Rectal smooth muscle tissue (tissue), 1 donor: ENCODE measurements around the gene UBC.
A peak's percentile ranks its signal among the peaks of the same experiment; 100 is the strongest.
"Not testable (repeated sequence)": the region's sequence is repeated elsewhere in the genome, so short reads cannot be mapped to it uniquely, and the experiment has no call there.

Experiments used
- H3K27ac ChIP-seq: one replicate; pipeline ENCODE4 v1.7.0; 2013; ENCODE audit warnings: low read depth, low read length, inconsistent platforms
- H3K27me3 ChIP-seq: one replicate; pipeline ENCODE4 v1.7.0; 2013; ENCODE audit warnings: low read length; ENCODE audit not compliant: control insufficient read depth, insufficient read depth
- H3K36me3 ChIP-seq: one replicate; pipeline ENCODE4 v1.7.0; 2013; ENCODE audit warnings: low read length; ENCODE audit not compliant: control insufficient read depth, insufficient read depth
- H3K4me1 ChIP-seq: one replicate; pipeline ENCODE4 v1.7.0; 2013; ENCODE audit warnings: low read length; ENCODE audit not compliant: control insufficient read depth, insufficient read depth
- H3K4me3 ChIP-seq: one replicate; pipeline ENCODE4 v1.7.0; 2013; ENCODE audit warnings: low read length
- H3K9ac ChIP-seq: one replicate; pipeline ENCODE4 v1.7.0; 2013; ENCODE audit warnings: low read length

The UBC gene

DNA sequence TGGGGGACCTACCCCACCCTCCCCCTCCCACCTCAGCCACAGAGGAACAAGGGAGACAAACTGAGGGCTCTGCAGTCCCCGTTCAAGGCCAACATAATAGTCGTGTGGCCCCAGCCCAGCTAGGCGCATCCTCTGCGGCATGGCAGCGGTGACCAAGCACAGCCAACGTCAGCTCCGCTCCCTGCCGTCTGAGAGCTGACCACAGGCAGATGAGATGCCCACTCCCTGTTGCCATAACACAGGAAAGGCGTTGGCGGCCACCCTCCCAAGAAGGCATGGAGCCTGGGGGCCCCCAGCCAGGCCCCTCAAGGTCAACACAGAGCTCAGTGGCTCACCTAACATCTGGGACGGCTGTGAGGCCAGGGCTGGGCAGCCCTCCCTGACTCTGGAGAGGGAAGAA is 32.6 kb upstream of the UBC start:
- H3K27me3 ChIP-seq = no peaks in the 10 kb centered on the region
- H3K36me3 ChIP-seq = peaks cover 3% of the 10 kb centered on the region
- H3K9ac ChIP-seq = no peak overlapping the region
- H3K4me1 ChIP-seq = no peaks in the 10 kb centered on the region
- no peak overlapping the region for H3K4me3 ChIP-seq
- H3K27ac ChIP-seq = no peak overlapping the region

DNA sequence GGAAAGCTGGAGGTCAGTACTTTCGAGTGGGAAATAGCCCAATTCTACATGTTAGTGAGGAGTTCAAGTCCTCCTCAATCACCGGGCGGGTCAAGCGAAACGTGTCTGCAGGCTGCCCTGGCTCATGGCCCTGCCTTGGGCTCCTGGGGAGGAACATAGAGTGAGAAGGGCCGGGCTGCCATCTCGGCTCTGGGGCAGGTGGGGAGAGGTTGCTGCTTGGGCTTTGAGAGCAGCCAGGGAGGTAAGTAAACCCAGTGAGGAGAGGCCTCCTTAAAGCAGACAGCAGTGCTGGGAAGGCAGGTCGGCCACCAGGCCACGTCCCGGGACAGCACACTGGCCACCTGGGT is 32.0 kb upstream of the UBC start:
- Histone ChIP-seq H3K4me3 (no peak overlapping the region), H3K4me1 (no peaks in the 10 kb centered on the region), H3K9ac (no peak overlapping the region), H3K27ac (no peak overlapping the region), H3K36me3 (peaks cover 3% of the 10 kb centered on the region), H3K27me3 (no peaks in the 10 kb centered on the region)

DNA sequence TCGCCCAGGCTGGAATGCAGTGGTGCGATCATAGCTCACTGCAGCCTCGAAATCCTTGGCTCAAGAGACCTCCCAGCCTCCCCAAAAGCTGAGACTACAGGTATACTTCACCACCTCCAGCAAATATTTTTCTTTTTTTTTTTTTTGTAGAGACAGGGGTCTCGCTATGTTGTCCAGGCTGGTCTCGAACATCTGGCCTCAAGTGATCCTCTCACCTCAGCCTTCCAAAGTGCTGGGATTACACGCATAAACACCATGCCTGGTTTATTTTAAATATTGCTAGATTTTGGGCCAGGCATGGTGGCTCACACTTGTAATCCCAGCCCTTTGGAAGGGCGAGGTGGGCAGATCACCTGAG is 26.7 kb upstream of the UBC start:
- peak overlapping the region; percentile 93 for H3K27ac ChIP-seq

GRCh38 chr12:124940393-124941169 is 26.1 kb upstream of the UBC start:
- Histone ChIP-seq H3K27me3 (no peaks in the 10 kb centered on the region), H3K27ac (peak overlapping the region; percentile 93), H3K4me3 (peak overlapping the region; percentile 82), H3K9ac (peak overlapping the region; percentile 16), H3K36me3 (no peaks in the 10 kb centered on the region), H3K4me1 (peaks cover 7% of the 10 kb centered on the region)

More for the DNA sequence above, 26.7 kb upstream of the UBC start:
- H3K27me3 ChIP-seq = no peaks in the 10 kb centered on the region
- H3K4me1 ChIP-seq = peaks cover 7% of the 10 kb centered on the region
- no peaks in the 10 kb centered on the region for H3K36me3 ChIP-seq
- peak overlapping the region; percentile 82 for H3K4me3 ChIP-seq
- no peak overlapping the region for H3K9ac ChIP-seq

DNA sequence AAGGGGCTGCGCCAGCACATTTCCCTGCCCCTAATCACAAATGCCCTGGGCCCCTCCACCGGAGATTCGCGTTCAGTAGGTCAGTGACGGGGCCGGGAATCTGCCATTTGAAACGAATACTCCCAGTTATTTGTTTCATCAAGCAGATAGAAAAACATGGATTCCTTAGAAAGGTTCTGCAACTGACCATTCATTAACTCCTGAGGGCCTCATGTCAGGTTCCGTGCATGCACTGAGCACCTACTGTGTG is 25.6 kb upstream of the UBC start:
- Histone ChIP-seq H3K9ac (peak overlapping the region; percentile 47), H3K27me3 (no peaks in the 10 kb centered on the region), H3K27ac (peak overlapping the region; percentile 93), H3K4me1 (peaks cover 7% of the 10 kb centered on the region), H3K36me3 (no peaks in the 10 kb centered on the region), H3K4me3 (peak overlapping the region; percentile 82)

DNA sequence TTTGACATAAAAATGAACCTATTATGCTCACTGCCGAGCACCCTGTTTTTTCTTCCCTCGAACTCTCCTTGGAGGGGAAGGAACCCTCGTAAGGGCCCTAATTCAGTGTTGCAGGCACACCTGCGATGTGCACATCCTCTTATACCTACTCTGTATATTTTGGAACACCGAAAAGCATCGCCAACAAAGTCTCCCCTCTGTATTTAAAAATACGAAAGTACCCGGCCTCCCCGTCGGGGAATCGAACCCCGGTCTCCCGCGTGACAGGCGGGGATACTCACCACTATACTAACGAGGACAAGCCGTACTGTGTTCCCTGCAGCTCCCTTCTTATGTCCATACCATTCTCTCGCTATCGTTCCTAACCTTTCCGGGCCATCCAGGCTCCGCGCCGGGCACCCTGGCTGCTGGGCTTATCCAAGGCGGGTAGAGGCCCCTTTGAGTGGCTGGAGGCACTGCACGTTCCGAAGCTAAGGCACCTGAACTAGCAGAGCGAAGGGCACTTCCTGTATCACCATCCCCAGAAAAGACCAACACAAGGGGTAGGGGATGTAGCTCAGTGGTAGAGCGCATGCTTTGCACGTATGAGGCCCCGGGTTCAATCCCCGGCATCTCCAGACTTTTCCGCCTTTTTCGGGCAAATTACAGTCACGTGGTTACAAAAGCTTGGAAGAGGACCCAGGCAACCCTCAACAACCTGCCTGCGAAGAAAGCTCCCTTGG is 25.1 kb upstream of the UBC start:
- peak overlapping the region; percentile 47 for H3K9ac ChIP-seq
- no peaks in the 10 kb centered on the region for H3K36me3 ChIP-seq
- peaks cover 7% of the 10 kb centered on the region for H3K4me1 ChIP-seq
- H3K27ac ChIP-seq = peak overlapping the region; percentile 93
- H3K4me3 ChIP-seq = peak overlapping the region; percentile 82
- no peaks in the 10 kb centered on the region for H3K27me3 ChIP-seq

- H3K27me3 ChIP-seq = no peaks in the 10 kb centered on the region
- peak overlapping the region; percentile 91 for H3K27ac ChIP-seq
- peaks cover 7% of the 10 kb centered on the region for H3K4me1 ChIP-seq
- no peaks in the 10 kb centered on the region for H3K36me3 ChIP-seq
- H3K4me3 ChIP-seq = peak overlapping the region; percentile 82
- peak overlapping the region; percentile 47 for H3K9ac ChIP-seq
These were observed 24.6 kb upstream of the UBC start for GRCh38 chr12:124939079-124939420.

- H3K27me3 ChIP-seq = no peaks in the 10 kb centered on the region
- H3K4me3 ChIP-seq = peak overlapping the region; percentile 82
- H3K27ac ChIP-seq = peak overlapping the region; percentile 91
- peaks cover 7% of the 10 kb centered on the region for H3K4me1 ChIP-seq
- no peaks in the 10 kb centered on the region for H3K36me3 ChIP-seq
- H3K9ac ChIP-seq = no peak overlapping the region
These were observed 24.1 kb upstream of the UBC start for GRCh38 chr12:124938587-124938986.

- Histone ChIP-seq H3K27ac (peak overlapping the region; percentile 56), H3K27me3 (no peaks in the 10 kb centered on the region), H3K36me3 (no peaks in the 10 kb centered on the region), H3K4me3 (no peak overlapping the region), H3K4me1 (peaks cover 7% of the 10 kb centered on the region), H3K9ac (no peak overlapping the region)
These were observed 23.7 kb upstream of the UBC start for GRCh38 chr12:124938108-124938507.

- not testable (repeated sequence) for H3K4me1 ChIP-seq, H3K36me3 ChIP-seq, H3K27ac ChIP-seq, H3K4me3 ChIP-seq, H3K9ac ChIP-seq, H3K27me3 ChIP-seq
These were observed 17.1 kb upstream of the UBC start for GRCh38 chr12:124931528-124931927.

GRCh38 chr12:124930586-124930985 is 16.1 kb upstream of the UBC start:
- Histone ChIP-seq H3K4me1 (peaks cover 4% of the 10 kb centered on the region), H3K9ac (no peak overlapping the region), H3K4me3 (no peak overlapping the region), H3K27ac (no peak overlapping the region), H3K27me3 (no peaks in the 10 kb centered on the region), H3K36me3 (no peaks in the 10 kb centered on the region)

GRCh38 chr12:124929649-124930419 is 15.4 kb upstream of the UBC start:
- H3K9ac ChIP-seq = no peak overlapping the region
- H3K4me3 ChIP-seq = no peak overlapping the region
- H3K36me3 ChIP-seq = no peaks in the 10 kb centered on the region
- H3K27ac ChIP-seq = no peak overlapping the region
- H3K4me1 ChIP-seq = peaks cover 4% of the 10 kb centered on the region
- H3K27me3 ChIP-seq = no peaks in the 10 kb centered on the region
